Effector CD8-positive, alpha-beta T cell (primary cell): ENCODE results near the gene PIGM.

Experiments
- DNase-seq: peaks from one replicate; lab custom pipeline; 2025; lab: John Stamatoyannopoulos, UW
- total RNA-seq, 4 experiments: gene quantifications; one replicate each; lab custom pipeline; 2026; lab: John Stamatoyannopoulos, UW

PIGM gene
- 13.0 to 27.9 (median 13.5) reads per million in 4 experiments for total RNA-seq

DNA sequence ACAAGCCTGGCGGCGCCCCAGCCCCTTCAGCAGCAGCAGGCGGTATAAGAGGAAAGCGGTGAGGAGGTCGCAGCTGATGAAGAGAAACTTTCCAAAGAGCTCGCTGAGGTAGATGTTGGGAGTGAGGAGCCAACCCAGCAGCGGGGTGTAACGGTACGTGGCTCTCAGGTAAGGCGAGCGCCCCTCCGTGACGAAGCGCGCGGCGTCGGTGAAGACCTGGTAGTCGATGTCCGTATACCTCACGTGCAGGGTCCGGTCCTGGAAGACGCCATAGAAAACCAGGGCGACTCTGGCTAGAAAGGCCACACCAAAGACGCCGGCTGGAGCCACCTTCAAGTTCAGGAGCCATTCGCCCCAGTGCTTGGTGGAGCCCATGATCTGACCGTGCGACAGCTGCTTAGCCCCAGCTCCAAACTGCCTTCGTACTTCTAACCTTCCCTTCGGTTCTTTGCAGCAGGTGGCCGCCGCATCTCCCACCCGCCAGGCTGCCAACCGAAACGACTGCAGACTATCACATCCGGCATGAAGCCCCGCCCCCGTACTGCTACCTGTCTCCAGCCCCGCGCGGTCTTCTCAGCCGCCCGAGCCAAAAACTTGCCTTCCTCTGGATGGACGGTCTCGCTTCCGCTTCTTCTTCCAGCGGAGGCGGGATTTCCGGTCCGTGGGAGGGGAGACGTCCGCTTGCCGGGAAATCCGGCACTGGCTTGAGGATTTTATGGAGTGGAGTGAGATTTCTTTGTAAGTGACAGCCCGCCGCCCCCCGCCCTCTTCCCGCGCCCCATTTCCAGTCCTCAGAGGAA, at the start of gene PIGM:
PIGM (minus strand) TSS at position 626 of the 800 bp plus-strand sequence; CDS start at position 375, 251 bp downstream.
- DNase-seq = peak; percentile 86

DNA sequence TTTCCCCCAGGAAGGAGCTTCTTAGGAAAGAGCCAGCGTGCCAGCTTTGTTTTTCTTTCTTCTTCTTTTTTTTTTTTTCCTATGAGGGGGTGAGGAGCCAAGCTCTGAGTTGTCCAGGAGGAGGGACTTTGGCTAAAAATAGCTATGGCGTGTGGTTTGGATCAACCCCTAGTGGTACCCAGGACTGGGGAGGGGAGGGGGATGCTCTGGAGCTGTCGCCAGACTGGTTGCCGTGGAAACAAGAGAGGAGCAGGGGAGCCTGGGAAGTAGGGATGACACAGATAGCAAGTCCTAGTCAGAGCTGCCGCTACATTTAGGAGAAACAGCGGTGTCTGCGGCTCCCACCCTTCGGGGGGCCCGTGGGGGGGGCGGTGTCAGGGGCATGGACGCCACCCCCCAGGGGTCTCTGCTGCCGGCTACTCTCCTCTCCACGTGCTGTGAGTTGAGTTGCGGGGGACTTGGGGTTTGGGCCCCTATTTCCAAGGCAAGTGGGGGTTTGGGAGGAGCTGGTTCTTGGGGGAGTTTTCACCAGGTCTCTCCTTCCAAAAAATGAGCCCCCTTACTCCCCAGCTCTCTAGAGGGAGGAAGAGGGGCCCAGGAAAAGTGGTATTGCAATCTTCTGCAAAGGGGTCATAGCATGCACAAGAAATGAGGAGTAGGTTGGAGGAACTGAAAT, 49.6 kb upstream of the PIGM start, which contains the start of gene KCNJ9:
KCNJ9 (plus strand) TSS at position 278 of the 676 bp plus-strand sequence. CDS start 2,493 bp downstream, outside the sequence.
- DNase-seq = no peak

DNA sequence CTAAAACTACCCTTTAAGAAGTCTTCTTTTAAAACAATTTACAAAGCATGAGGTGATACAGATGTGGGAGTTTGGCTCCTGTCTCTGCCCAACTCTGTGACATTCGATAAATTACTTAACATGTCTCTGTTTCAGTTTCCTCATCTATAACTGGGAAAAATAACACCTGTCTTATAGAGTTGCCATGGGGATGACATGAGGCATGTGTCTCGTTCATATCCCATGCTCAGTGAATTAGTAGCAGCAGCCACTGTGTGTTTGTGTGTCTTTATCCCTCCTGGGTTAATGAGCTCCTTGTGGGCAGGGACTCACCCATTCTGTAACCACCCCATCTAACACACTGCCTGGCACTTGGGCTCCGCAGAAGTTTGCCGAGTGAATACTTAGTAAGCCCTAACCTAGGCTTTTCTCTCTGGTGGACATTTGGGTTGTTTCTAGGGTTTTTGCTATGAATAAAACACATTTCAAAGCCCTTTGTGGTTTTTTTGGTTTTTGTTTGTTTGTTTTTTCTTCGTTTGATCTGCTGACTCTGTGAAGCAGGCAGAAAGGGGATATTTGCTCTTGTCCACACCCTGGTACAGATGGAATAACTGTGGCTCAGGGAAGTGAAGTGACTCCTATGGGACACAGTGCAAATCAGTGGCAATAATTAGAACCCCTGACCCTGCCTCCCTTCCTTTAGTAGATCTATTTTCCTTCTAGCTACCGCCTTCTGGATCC, 48.8 kb upstream of the PIGM start:
- no peak for DNase-seq

DNA sequence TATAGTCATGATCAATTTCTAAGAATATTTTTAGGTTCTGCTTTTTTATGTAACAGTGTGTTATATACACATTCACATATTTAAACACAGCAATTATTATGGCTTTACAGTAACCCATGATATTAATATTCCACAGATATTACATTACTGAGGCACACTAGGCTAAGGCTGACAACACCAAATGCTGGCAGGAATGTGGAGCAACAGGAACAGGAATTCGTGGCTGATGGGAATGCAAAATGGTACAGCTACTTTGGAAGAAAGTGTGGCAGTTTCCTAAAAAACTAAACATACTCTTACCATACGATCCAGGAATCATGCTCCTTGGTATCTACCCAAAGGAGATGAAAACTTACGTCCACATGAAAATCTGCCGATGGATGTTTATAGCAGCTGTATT, 47.7 kb upstream of the PIGM start:
- DNase-seq = no peak

DNA sequence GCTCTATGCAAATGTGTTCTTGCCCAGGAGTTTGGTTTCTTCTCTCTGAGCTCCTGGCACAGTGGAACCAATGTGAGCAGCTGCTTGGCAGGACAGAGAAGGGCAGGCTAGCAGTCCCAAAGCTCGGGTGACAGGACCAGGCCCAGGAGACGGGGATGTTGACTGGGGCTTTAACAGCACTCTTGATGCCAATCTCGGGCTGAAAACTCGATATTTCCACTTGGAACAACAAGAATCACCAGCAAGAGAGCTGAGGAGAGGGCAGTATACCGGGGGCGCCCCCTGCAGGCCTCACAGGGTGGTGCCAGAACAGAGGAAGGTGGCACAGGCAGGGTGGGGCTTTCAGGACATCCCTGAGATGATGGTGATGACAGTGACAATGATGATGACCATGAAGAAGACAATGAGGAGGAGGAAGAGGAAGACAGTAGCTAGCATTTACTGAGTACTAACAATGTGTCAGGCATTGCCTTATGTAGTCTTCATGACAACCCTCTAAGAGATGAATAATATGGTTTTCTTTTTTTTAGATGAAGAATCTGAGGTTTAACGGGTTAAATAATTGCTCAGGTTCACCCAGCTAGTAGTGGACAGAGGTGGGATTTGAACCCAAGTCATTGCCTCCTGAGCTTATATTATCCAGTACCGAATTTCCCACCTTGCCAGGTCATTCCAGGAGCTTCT, 46.9 kb upstream of the PIGM start:
- DNase-seq = peak; percentile 39

DNA sequence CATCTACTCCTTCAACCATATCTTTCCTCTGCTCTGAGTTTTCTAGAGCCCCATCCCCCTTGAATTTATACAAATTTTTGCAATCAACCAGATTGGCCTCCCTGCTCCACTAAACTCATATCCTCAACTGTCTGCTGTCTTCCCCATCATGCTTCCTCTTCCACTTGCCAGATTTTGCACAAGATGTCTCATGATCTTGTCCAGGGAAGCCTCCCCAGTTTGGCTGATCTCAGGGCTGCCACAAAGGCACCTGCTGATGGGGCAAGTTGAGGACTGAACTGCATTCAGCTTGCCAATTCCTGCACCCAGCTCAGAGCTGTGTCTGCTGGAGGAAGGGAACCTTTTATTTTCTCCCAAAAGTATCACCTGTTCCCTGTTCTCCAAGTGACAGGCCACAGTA, 45.7 kb upstream of the PIGM start:
- no peak for DNase-seq

DNA sequence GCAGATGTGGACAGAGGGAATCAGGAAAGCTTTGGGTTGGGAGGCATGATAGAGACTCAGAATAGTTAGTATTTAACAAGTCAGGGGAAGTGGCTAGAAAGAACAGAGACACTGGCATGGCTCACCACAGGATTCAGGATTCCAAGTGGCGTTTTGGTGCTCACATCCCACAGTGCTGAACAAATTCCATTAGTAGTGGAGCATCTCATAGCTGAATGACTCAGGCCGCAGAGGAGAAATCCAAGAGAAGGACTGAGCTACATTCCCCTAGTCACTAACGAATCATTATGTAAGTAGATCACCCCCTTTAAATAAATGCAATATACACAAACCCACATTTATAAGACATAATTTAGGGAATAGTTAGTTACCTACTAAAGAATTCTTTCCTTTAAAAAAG, 44.5 kb upstream of the PIGM start:
- no peak for DNase-seq

DNA sequence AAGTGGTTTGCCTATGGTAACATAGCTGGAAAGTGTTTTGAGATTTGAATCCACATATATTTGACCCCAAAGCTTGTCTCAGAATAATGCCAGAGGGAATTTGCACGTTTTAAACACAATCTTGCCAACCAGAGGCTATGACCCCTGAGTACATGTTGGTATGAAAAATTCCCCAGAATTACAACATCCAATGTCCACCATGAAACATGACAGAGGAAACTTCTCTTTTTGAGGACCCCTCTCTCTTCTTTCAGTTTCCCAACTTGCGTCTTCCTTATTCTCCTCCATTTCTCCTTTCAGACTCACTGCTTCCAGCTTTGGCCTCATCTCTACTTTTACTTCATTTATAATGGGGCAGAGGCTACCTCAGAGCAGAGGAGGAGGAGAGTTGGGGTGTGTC, 44.0 kb upstream of the PIGM start:
- DNase-seq = no peak

DNA sequence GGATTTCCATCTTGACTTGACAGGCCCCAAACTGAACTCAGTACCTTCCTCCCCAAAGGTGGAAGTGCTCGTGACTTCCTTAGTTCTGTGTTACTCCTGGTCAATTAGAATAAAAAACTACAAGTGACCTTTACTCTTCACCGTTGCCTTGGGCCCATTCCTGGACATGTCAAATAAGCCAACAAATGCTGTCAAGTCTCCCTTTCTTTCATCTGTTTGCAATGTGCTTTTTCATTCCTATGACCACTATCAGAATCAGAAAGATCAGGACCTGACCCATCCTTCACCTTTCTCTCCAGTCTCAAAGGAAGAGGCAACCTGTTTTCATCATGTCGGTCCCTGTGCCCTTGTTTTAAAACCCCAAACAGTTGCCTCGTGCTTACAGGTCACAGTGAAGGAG, 43.1 kb upstream of the PIGM start:
- no peak for DNase-seq

DNA sequence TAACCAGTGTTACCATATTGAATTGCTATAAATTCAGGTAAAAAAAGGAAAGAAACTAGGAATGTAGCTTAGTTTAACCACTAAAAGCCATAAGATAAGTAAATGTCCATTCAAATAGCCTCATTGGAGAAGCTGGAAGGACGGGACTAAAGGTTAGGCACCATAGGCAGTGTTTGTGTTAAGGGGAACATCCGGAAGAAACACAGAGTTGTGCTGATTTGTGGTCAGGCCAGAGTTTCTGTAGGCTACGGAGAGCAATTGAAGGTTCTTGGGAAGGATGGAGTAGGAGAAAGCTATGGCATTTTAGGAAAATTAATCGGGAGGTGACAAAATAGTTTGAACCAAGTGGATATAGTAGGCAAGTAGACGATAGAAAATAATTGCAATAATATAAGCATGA, 39.5 kb upstream of the PIGM start:
- no peak for DNase-seq

DNA sequence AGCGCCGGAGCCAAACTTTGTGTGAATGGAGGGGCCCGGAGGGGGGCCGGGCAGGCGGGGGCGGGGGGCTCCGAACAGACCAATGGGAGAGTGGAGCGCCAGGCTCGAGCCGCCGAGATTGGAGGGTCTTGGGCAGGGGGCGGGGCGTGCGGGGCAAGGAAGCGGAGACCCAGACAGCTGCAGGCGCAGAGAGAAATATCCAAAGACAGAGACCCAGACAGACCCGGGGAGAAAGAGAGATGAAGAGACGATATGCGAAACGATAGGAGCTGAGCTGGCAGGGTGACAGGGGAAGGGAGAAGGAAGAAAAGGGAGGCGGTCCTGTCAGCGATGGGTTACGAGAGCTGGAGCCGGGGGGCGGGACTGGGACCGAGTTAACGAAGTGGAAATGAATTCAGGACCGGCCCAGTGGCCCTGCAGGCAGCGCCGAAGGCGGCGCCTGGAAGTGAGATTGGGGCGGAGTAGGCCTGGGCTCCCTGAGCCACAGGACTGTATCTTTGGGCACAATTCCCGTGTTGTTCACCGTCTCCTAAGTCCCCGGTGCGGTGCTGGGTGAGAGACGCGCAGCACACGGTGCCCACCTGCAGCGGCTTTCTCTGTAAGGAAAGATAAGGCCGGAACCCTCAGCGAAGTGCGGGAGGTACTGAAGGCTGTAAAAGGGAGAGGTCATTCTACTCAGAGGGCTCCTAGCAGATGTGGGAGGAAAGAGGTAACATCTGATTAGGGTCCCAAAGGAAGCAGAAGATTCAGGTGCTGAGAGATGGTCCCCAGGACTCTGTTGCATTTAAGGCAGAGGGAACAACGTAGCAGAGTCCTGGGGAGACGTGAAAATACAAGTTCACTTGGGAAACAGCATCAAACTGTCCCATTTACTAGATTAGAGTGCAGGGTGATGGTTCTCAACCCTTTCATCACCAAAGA, 38.7 kb upstream of the PIGM start:
- DNase-seq = peak; percentile 80

DNA sequence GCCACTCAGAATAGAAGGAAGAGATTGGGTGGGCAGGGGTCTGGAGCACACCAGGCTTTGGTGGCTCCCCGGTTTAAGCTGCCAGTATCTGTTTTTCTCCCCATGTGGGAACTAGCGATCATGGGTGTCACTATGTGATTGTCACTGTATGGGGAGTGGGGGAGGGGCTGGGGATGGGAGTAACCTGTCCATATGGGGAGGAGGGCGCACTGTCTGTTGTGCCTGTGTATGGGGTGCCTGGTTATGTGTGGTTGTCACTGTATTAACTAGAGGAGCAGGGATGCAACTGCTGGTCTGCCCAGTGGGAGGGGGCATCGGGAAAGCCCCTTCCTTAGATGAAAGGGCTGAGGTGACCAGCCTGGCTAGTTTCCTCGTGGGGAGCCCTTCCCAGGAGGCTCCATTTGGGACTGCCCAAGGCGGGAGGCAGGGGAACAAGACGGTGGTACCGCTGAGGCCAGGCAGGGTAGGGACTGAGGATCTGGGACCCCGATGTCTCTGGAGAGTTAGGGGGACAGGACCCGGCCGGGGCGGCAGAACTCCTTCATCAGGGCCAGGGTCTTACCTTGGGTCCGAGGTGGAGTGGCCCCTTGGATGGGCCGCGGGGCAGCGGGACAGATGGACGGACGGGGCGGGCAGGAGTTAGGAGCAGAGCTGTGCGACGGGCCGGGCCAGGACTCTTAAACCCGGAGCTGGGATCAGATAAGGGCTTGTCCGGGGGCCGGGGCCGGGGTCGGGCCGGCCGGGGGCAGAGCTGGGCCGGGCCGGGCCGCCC, 37.9 kb upstream of the PIGM start, which contains the start of gene KCNJ10:
KCNJ10 (minus strand) TSS at position 701 of the 772 bp plus-strand sequence. CDS start 27,628 bp downstream, outside the sequence.
- DNase-seq = no peak

DNA sequence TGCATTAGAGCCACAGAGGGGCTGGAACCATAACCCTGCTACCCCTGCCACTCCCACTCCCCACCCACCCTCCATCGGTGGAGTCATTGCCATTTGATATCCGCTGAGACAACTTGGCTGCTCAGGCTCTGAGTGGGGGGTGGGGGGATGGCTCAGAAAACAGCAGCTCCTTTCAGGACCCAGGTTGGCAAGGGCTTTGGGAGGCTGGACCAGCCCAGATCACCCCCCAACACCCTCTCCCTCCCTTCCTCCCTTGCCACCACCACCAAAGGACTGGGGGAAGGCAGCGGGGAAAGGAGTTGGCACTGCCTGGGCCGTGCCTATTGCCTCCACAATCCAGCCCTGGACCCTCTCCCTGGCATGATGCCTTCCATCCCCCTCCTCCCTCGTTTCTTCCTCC, 36.4 kb upstream of the PIGM start:
- no peak for DNase-seq

DNA sequence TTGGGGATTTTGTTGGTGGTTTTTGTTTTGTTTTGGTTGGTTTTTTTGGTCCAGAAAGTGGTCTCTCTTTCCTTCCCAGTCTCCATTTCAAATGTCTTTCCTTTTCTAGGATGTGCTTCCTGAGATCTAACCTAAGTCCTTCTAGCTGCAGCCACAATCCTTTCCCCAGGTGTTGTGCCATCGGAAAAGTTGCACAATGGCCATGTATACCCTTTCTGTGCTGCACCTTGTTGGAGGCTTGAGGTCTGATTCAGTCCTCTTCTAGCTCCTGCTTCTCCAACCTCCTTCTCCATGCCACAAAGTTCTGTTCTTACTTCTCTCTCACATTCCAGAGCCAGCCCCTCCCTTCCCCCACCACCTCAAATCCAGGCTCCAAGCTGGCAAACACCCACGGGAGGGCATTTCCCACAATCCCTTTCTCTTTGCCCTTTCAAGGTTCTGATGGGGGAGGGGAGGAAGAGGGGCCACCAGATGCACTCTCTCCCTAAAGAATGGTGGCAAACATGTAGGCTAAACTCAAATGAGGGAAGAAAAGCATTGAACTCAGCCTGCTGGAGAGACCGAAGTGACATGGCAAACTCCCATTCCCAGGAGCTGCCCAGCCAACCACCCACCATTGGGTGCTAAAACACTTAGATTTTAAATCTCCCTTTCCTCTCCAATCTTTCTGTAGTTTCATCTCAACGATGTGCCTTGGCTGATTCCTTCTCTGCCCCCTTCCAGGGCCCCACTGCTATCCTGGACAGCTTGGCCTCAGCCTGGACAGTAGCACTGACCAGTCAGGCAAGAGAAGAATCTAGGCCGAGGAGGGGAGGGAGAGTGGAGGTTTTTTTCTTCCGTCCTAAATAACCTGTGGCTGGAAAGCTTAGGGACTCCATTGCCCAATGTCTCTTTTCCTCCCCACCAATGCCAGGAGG, 35.3 kb upstream of the PIGM start:
- no peak for DNase-seq

DNA sequence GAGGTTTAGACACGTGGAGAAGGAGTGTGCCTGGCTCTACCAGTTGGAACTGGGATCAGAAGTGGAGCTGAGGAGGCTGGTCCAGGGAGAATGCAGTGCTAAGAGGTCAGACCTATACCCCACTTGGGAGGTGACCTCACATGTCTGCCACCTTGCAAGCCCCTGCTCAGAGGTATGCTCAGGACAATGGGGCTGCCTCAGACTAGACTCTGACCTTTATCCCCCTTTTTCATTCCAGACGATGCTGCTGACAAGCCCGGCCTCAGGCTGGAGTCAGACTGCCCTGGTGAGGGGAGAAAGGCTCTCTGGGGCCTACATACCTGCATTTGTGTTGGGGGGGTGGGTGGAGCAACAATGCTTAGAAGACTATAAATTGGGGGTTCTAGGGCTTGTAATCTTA, 33.0 kb upstream of the PIGM start:
- DNase-seq = no peak

DNA sequence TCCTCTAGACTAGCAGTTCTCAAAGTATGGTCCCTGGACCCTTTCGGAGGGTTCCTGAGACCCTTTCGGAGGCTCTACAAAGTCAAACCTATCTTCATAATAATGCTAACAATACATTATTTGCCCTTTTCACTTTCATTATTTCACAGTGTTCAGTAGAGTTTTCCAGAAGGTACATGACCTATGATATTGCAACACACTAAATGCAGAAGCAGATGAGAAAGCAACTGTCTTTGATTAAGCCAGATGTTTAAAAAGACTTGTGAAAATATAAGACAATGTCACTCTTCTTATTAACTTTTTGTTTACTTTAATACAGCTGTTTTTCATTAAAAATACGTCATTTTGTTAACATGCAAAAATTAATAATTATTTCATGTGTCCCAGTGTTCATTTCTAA, 32.4 kb upstream of the PIGM start:
- DNase-seq = no peak

DNA sequence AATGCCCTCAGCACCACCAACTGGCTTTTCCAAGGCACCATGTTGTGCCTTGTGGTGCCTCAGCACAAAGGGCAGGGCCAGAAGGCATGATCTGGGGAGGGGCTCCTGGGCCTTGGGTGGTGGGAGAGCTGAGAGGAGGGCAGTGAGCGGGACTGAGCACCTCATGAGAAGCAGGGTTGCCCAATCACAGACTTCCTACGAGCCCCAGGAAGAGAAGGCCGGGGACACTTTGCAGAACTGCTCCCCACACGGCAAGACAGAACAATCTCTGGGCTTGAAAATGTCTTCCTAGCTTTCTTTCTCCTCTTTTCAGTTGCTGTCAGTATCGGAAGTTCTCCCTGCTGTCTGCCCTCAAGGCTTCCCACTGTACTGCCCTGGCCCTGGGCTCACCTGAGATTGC, 31.4 kb upstream of the PIGM start:
- DNase-seq = no peak

DNA sequence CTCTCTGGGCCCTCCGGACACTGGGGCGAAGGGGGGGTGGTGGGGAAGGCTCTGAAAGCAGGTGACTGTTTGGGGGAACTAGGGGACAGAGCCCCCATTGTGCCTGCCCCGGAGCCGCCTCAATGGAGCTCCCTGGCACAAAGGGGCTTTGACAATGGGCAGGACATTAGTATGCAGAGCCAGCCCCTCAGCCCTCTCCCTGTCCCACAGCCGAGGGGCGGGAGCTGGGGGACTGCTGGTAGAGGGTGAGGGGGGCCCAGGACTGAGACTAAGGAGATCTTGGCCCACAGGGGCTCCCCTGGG, 30.4 kb upstream of the PIGM start:
- DNase-seq = no peak
